CD14-positive monocyte (primary cell): Measurements from ENCODE around the gene HBD. TPM values are rescaled to one million over a fixed set of nuclear protein-coding genes. Genes with fewer than 3 reads are reported as not detected.

ENCODE experiments used
- DNase-seq, 3 donors: peaks; one replicate each; pipeline ENCODE4 v3.0.0-alpha.2; 2011 to 2022
- H2AFZ ChIP-seq: 2 replicates; pipeline ENCODE4 v1.6.0; 2012; ENCODE audit warnings: mild to moderate bottlenecking, low read depth, low read length, inconsistent platforms; ENCODE audit not compliant: insufficient read depth, poor library complexity, severe bottlenecking
- H3K27ac ChIP-seq, 2 donors: 1 replicate in 1 of 2; 2 replicates in 1 of 2; pipeline ENCODE4 v1.5.1; 2012 to 2013; ENCODE audit warnings: low read length in 2 of 2, control low read depth in 1 of 2, inconsistent platforms in 1 of 2, low read depth in 1 of 2, mild to moderate bottlenecking in 1 of 2
- H3K27me3 ChIP-seq, 2 donors: one replicate each; pipeline versions ENCODE4 v1.6.0 to v1.6.1; 2011 to 2013; ENCODE audit warnings: low read length in 2 of 2; ENCODE audit not compliant: control insufficient read depth in 2 of 2, insufficient read depth in 2 of 2
- H3K36me3 ChIP-seq, 2 donors: replicated peaks in 1 of 2; 1 replicate in 1 of 2; 2 replicates in 1 of 2; pipeline versions ENCODE4 v1.5.1 to v1.6.1; 2012 to 2013; ENCODE audit warnings: low read length in 2 of 2, control low read depth in 1 of 2, inconsistent platforms in 1 of 2, mild to moderate bottlenecking in 1 of 2; ENCODE audit not compliant: insufficient read depth in 2 of 2, control insufficient read depth in 1 of 2
- H3K4me1 ChIP-seq, 2 donors: 1 replicate in 1 of 2; 2 replicates in 1 of 2; pipeline versions ENCODE4 v1.5.1 to v1.6.1; 2012 to 2013; ENCODE audit warnings: low read length in 2 of 2, control low read depth in 1 of 2, inconsistent platforms in 1 of 2, mild to moderate bottlenecking in 1 of 2, moderate library complexity in 1 of 2; ENCODE audit not compliant: insufficient read depth in 2 of 2, control insufficient read depth in 1 of 2
- H3K4me2 ChIP-seq: replicated peaks from 2 replicates; pipeline ENCODE3; 2012; ENCODE audit warnings: low read length, moderate library complexity, mild to moderate bottlenecking; ENCODE audit not compliant: poor library complexity, severe bottlenecking; ENCODE audit errors: extremely low read depth
- H3K4me3 ChIP-seq, 3 experiments: fragments of 200-600 bp in 1 of 3; sonication (generic) in 1 of 3; replicated peaks in 1 of 3; 1 replicate in 2 of 3; 2 replicates in 1 of 3; pipeline ENCODE4 v1.5.1; 2011 to 2013; ENCODE audit warnings: low read length in 3 of 3, mild to moderate bottlenecking in 3 of 3, control low read depth in 2 of 3, low read depth in 2 of 3, inconsistent platforms in 1 of 3, moderate library complexity in 1 of 3
- H3K79me2 ChIP-seq: 2 replicates; pipeline ENCODE4 v1.6.0; 2012; ENCODE audit warnings: mild to moderate bottlenecking, control low read depth, inconsistent platforms, low read length, moderate library complexity; ENCODE audit not compliant: insufficient read depth
- H3K9ac ChIP-seq: 2 replicates; pipeline ENCODE4 v1.6.0; 2017; ENCODE audit warnings: low read length, mild to moderate bottlenecking; ENCODE audit not compliant: insufficient read depth, poor library complexity, severe bottlenecking
- H3K9me3 ChIP-seq, 2 donors: replicated peaks in 1 of 2; 1 replicate in 1 of 2; 2 replicates in 1 of 2; pipeline versions ENCODE4 v1.5.1 to v1.6.1; 2012 to 2013; ENCODE audit warnings: low read length in 2 of 2, control low read depth in 1 of 2; ENCODE audit not compliant: control insufficient read depth in 1 of 2, insufficient read depth in 1 of 2
- H4K20me1 ChIP-seq: 2 replicates; pipeline ENCODE4 v1.6.0; 2012; ENCODE audit warnings: mild to moderate bottlenecking, low read length, control low read depth, moderate library complexity; ENCODE audit not compliant: insufficient read depth
- H3K27ac Mint-ChIP-seq, 7 donors: one replicate each; pipeline ENCODE4 v1.8.0; 2020; ENCODE audit warnings: mild to moderate bottlenecking in 7 of 7, mixed read lengths in 7 of 7, moderate library complexity in 6 of 7, inconsistent platforms in 2 of 7
- H3K27me3 Mint-ChIP-seq, 3 donors: one replicate each; pipeline ENCODE4 v1.8.0; 2021 to 2022; ENCODE audit warnings: low read depth in 3 of 3, mild to moderate bottlenecking in 3 of 3, mixed read lengths in 3 of 3, moderate library complexity in 3 of 3, inconsistent platforms in 1 of 3
- H3K36me3 Mint-ChIP-seq, 2 donors: one replicate each; pipeline ENCODE4 v1.8.0; 2020; ENCODE audit warnings: mixed read lengths in 2 of 2, inconsistent platforms in 1 of 2, mild to moderate bottlenecking in 1 of 2
- H3K4me1 Mint-ChIP-seq: one replicate; pipeline ENCODE4 v1.8.0; 2020; ENCODE audit warnings: mild to moderate bottlenecking, mixed read lengths
- H3K4me3 Mint-ChIP-seq, 2 donors: one replicate each; pipeline ENCODE4 v1.8.0; 2020; ENCODE audit warnings: mild to moderate bottlenecking in 2 of 2, mixed read lengths in 2 of 2, moderate library complexity in 1 of 2
- H3K9me3 Mint-ChIP-seq, 7 donors: one replicate each; pipeline ENCODE4 v1.8.0; 2020 to 2022; ENCODE audit warnings: mixed read lengths in 7 of 7, mild to moderate bottlenecking in 6 of 7, moderate library complexity in 6 of 7, inconsistent platforms in 2 of 7
- CTCF ChIP-seq: fragments of 200-600 bp; IDR thresholded peaks from one replicate; pipeline ENCODE4 v1.8.0; 2022; ENCODE audit warnings: antibody characterized with exemption, mild to moderate bottlenecking
- WGBS: methylation state at CpG from one replicate; pipeline ENCODE4 v1.1.5; 2013; ENCODE audit warnings: missing lambda C conversion rate; ENCODE audit not compliant: insufficient coverage; 5-methylcytosine and 5-hydroxymethylcytosine counted together
- intact Hi-C, 2 donors: fragments of 100-400 bp; cut with micrococcal nuclease; formaldehyde crosslinking; loops; one replicate each; pipeline versions ENCODE4 v1.15.0 to v1.15.1; 2023
- polyA plus RNA-seq, 3 donors: library from polyadenylated mRNA; depleted of rRNA in 1 of 3; unstranded in 2 of 3; stranded (reverse) in 1 of 3; fragments of 300-500 nt in 2 of 3; fragments of >200 nt in 1 of 3; fragmentation: Illumina TruSeq in 2 of 3; gene quantifications; 1 replicate in 2 of 3; 2 replicates in 1 of 3; pipeline ENCODE4 v1.2.3, GENCODE V29; 2012 to 2021

The HBD gene
- polyA plus RNA-seq, 3 donors = not detected

DNA sequence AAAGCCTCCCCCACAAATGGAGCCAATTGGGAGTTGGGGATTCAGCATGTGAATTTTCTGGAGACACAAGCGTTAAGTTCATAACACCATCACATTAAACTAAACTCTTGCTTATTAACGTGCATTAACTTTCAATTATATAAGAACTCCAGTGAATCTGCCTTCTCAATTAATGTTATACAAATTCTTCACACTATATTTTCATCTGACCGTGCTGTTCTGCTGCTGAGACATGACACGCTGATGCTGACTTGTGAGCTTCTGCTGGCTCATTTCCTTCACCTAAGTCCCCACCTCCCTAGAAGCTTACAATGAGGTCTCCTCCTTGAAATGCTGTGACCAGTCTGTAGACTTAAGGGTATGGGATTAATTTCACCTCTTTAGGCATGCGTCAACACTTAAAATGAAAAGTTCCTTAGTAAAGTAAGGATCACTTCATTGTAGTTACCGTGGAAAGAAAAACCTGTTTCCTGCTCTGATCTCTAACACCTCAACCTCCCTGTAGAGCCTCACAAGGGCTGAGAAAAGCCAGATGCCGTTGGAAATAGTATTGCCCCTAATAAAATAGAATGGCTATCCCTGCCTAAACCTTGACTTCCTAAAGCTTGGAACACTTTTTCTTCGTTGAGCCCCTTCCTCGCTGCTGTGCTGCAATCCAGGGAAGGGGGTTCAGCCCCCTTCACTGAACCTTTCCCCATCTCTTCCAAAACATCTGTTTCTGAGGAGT, 18.1 kb upstream of the HBD start:
- Mint-ChIP-seq H3K4me3 (no peak overlapping the region), H3K27ac (no peak overlapping the region), H3K36me3 (no peaks in the 10 kb centered on the region), H3K27me3 (peaks cover 0 to 2% (median 0%) of the 10 kb centered on the region in 3 donors), H3K4me1 (no peaks in the 10 kb centered on the region), H3K9me3 (no peaks in the 10 kb centered on the region)
- Histone ChIP-seq H3K27ac (no peak overlapping the region), H3K9ac (no peak overlapping the region), H3K4me2 (no peak overlapping the region), H2AFZ (no peak overlapping the region), H3K4me1 (no peaks in the 10 kb centered on the region), H3K27me3 (no peaks in the 10 kb centered on the region), H3K4me3 (no peak overlapping the region), H4K20me1 (no peaks in the 10 kb centered on the region), H3K9me3 (no peaks in the 10 kb centered on the region), H3K36me3 (no peaks in the 10 kb centered on the region), H3K79me2 (no peaks in the 10 kb centered on the region)
- DNase-seq = no peak
- 75% methylated on average over 5 of the region's 9 CpGs for WGBS
- intact Hi-C loops = no loop called here
- TF ChIP-seq CTCF = no peak

- Mint-ChIP-seq H3K36me3 (no peaks in the 10 kb centered on the region), H3K9me3 (no peaks in the 10 kb centered on the region), H3K27me3 (peaks cover 0 to 2% (median 0%) of the 10 kb centered on the region in 3 donors), H3K4me1 (no peaks in the 10 kb centered on the region), H3K27ac (no peak overlapping the region), H3K4me3 (no peak overlapping the region)
- no CpG with 5 or more reads among the region's 2 CpGs for WGBS
- Histone ChIP-seq H2AFZ (no peak overlapping the region), H3K27me3 (no peaks in the 10 kb centered on the region), H3K36me3 (no peaks in the 10 kb centered on the region), H3K79me2 (no peaks in the 10 kb centered on the region), H4K20me1 (no peaks in the 10 kb centered on the region), H3K9me3 (no peaks in the 10 kb centered on the region), H3K4me3 (no peak overlapping the region), H3K4me2 (no peak overlapping the region), H3K27ac (no peak overlapping the region), H3K4me1 (no peaks in the 10 kb centered on the region), H3K9ac (no peak overlapping the region)
- intact Hi-C loops = no loop called here
- TF ChIP-seq CTCF = no peak
- no peak for DNase-seq
Observed at GRCh38 chr11:5251746-5252145, 17.5 kb upstream of the HBD start.
